Measurements from ENCODE around the gene PTCD2. TPM values are rescaled to one million over a fixed set of nuclear protein-coding genes. Genes with fewer than 3 reads are reported as not detected.

PTCD2 gene
- total and polyA plus RNA-seq, 2 donors (not counting 3 experiments of a cell fraction or from before 2014, with no cell fraction given) = 4.3 to 6.7 TPM

DNA sequence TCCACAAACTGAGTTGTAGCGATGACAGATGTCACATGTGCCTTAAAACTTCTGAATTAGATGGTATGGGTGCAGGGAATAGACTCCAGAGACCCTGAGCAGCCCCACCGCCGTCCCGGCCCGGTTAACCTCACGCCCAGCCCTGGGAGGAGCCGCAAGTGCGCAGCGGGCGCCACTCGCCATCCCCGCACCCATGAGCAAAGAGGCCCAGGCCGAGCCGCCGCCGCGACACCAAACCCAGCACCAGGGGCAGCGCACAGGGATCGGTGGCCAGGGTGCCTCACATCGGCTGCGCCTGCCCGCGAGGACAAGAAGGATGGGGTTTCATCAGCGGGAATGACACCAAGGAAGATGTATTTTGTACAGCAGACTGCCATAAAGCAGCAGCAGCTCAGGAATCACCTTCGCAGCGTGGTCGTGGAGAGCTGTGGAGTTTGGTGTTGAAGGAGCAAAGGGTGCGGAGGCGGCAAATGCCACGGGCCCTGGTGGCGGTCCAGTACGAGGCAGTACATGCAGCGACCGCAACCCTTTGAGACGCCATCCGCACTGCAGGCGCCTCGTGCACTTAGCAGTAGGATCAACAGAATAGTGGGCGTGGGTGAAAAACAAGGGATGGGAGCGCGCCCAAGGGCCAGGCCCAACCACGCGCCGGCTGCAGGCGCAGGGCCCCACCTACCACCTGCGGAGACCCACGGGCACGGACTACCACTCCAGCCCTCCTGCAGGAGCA, 97.3 kb downstream of the PTCD2 start:
- no peak overlapping the region for H2AFZ ChIP-seq (ENCODE audit: low read depth, low read length)
- no peak for FAIRE-seq
- ChIA-PET CTCF (interaction anchor here (1.1 kb wide), 1 partner anchor 51 kb away, joined by 3 read pairs; no protein-coding TSS in a partner anchor), POLR2A (no interaction called here)
- BruUV-seq (replicated peaks) = no TSS peak
- no peaks in the 10 kb centered on the region for H3K79me2 ChIP-seq (ENCODE audit: control insufficient read depth, insufficient read depth, low read length)
- no peak overlapping the region for H3K4me2 ChIP-seq (ENCODE audit: insufficient read depth, low read length)
- intact Hi-C loops (cut with micrococcal nuclease) (no loop called here), dilution Hi-C loops (cut with MboI; ENCODE audit: extremely low pct_ligation_motif_present, low sequenced_read_pairs) (no loop called here)
- H3K4me1 ChIP-seq (ENCODE audit: control insufficient read depth, extremely low read depth, insufficient read depth, low read length) = no peaks in the 10 kb centered on the region
- no peak overlapping the region for H3K4me3 ChIP-seq (replicated peaks in 1 of 3; ENCODE audit: insufficient read depth in 1 of 3, low read depth in 1 of 3, low read length in 3 of 3)
- no peak for TF ChIP-seq MYC (IDR thresholded peaks at IDR 0.05; ENCODE audit: low read depth, low read length)
- no peak for TF ChIP-seq POLR2AphosphoS5 (IDR thresholded peaks at IDR 0.05; ENCODE audit: insufficient read depth, low read depth, low read length)
- no peak for TF ChIP-seq GATA2 (IDR thresholded peaks at IDR 0.05; ENCODE audit: insufficient read depth, insufficient read length, low read depth, low read length)
- TF ChIP-seq POLR2A (IDR thresholded peaks at IDR 0.05; ENCODE audit: low read depth, low read length) = no peak
- TF ChIP-seq FOS (IDR thresholded peaks at IDR 0.05; ENCODE audit: borderline replicate concordance, insufficient read depth, low read length) = no peak
- TF ChIP-seq JUN (IDR thresholded peaks at IDR 0.05; ENCODE audit: borderline replicate concordance, insufficient read depth, insufficient read length, low read depth) = no peak
- TF ChIP-seq, protein P1, sequence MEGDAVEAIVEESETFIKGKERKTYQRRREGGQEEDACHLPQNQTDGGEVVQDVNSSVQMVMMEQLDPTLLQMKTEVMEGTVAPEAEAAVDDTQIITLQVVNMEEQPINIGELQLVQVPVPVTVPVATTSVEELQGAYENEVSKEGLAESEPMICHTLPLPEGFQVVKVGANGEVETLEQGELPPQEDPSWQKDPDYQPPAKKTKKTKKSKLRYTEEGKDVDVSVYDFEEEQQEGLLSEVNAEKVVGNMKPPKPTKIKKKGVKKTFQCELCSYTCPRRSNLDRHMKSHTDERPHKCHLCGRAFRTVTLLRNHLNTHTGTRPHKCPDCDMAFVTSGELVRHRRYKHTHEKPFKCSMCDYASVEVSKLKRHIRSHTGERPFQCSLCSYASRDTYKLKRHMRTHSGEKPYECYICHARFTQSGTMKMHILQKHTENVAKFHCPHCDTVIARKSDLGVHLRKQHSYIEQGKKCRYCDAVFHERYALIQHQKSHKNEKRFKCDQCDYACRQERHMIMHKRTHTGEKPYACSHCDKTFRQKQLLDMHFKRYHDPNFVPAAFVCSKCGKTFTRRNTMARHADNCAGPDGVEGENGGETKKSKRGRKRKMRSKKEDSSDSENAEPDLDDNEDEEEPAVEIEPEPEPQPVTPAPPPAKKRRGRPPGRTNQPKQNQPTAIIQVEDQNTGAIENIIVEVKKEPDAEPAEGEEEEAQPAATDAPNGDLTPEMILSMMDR (IDR thresholded peaks at IDR 0.05; ENCODE audit: extremely low read depth in 1 of 2, insufficient read depth in 1 of 2, low read depth in 1 of 2, low read length in 2 of 2) = no peak
- TF ChIP-seq, protein P2, sequence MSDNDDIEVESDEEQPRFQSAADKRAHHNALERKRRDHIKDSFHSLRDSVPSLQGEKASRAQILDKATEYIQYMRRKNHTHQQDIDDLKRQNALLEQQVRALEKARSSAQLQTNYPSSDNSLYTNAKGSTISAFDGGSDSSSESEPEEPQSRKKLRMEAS (IDR thresholded peaks at IDR 0.05; ENCODE audit: insufficient read depth, insufficient read length) = no peak
- TF ChIP-seq EZH2 (IDR thresholded peaks at IDR 0.05; ENCODE audit: borderline replicate concordance, low read depth, low read length, severe bottlenecking) = no peak
- no peaks in the 10 kb centered on the region for H4K20me1 ChIP-seq (replicated peaks; ENCODE audit: control insufficient read depth, extremely low read depth, insufficient read depth, low read length)
- H3K9me1 ChIP-seq (replicated peaks; ENCODE audit: control insufficient read depth, extremely low read depth, insufficient read depth, low read length) = no peaks in the 10 kb centered on the region
- no peaks in the 10 kb centered on the region for H3K9me3 ChIP-seq (replicated peaks; ENCODE audit: control insufficient read depth, insufficient read depth, low read length)
- H3K36me3 ChIP-seq (ENCODE audit: control insufficient read depth in 2 of 2, extremely low read depth in 1 of 2, insufficient read depth in 2 of 2, low read length in 2 of 2) = no peaks in the 10 kb centered on the region
- no peaks in the 10 kb centered on the region for H3K27me3 ChIP-seq (ENCODE audit: control insufficient read depth in 2 of 2, insufficient read depth in 2 of 2, low read length in 2 of 2)
- H3K27ac ChIP-seq (ENCODE audit: insufficient read depth, low read depth, low read length) = no peak overlapping the region
- no peak for DNase-seq (ENCODE audit: low read depth, low spot score)
- no peak overlapping the region for H3K9ac ChIP-seq (replicated peaks; ENCODE audit: extremely low read depth, insufficient read depth, low read length)

Small RNAs within 50 kb of the gene (small RNA-seq; reads per million reads assigned to genes)
- not detected for gene RN7SL153P (ENCODE audit: insufficient read depth, insufficient read length, low read depth, low replicate concordance)

Other genes starting within 250 kb of the PTCD2 start
- 262 and 263 TPM in 2 replicates for gene MAP1B, start 212.9 kb upstream of the PTCD2 start, total RNA-seq
- gene MAP1B, start 212.9 kb upstream of the PTCD2 start, polyA plus RNA-seq = 50.8 and 55.9 TPM in 2 replicates
- gene MRPS27, start 133 bp upstream of the PTCD2 start, total RNA-seq = 58.0 and 67.1 TPM in 2 replicates
- 52.3 and 56.0 TPM in 2 replicates for gene MRPS27, start 133 bp upstream of the PTCD2 start, polyA plus RNA-seq
- gene ZNF366, start 187.0 kb downstream of the PTCD2 start, total RNA-seq = 4.1 and 4.6 TPM in 2 replicates
- 1.2 and 1.3 TPM in 2 replicates for gene ZNF366, start 187.0 kb downstream of the PTCD2 start, polyA plus RNA-seq